ENCODE measurements around the gene CDHR5.

Gene CDHR5

GRCh38 chr11:567011-567628 is 57.6 kb downstream of the CDHR5 start:
- DNase-seq (ENCODE audit: low read depth), result no peak

All from EH (cell line).